SK-MEL-5 (cell line): ENCODE measurements around the gene PREX1. TPM values are rescaled to one million over a fixed set of nuclear protein-coding genes. Genes with fewer than 3 reads are reported as not detected.
A peak's percentile ranks its signal among the peaks of the same experiment; 100 is the strongest.

Source experiments
- DNase-seq: peaks from one replicate; pipeline ENCODE4 v3.0.0-alpha.2; 2016; ENCODE audit warnings: low read depth, low spot score
- in situ Hi-C: cut with HindIII; loops from 2 replicates; pipeline ENCODE4 v1.10.0; 2016; ENCODE audit warnings: low sequenced_read_pairs, high pct_unique_total_duplicates, low pct_unique_long_range_greater_than_20kb
- total RNA-seq: library from RNA; depleted of rRNA; stranded (reverse); fragments of >200 nt; shearing (Covaris generic); gene quantifications from 2 replicates; pipeline ENCODE4 v1.2.3, GENCODE V29; 2014

Gene PREX1
- total RNA-seq, 1 experiment from 2014 or later: 10.0 TPM

- no peak for DNase-seq
- in situ Hi-C loops: no loop called here
These were observed 23.4 kb downstream of the PREX1 start for GRCh38 chr20:48804300-48804980.

- in situ Hi-C loops: no loop called here
- DNase-seq: no peak
These were observed 24.4 kb downstream of the PREX1 start for GRCh38 chr20:48803176-48804053.

- in situ Hi-C loops: no loop called here
- no peak for DNase-seq
These were observed 25.2 kb downstream of the PREX1 start for GRCh38 chr20:48802647-48803046.

- in situ Hi-C loops: no loop called here
- DNase-seq: no peak
These were observed 25.6 kb downstream of the PREX1 start for GRCh38 chr20:48802216-48802615.

GRCh38 chr20:48801197-48801596 is 26.6 kb downstream of the PREX1 start:
- in situ Hi-C loops: no loop called here
- no peak for DNase-seq

GRCh38 chr20:48800177-48800576 is 27.6 kb downstream of the PREX1 start:
- DNase-seq: no peak
- in situ Hi-C loops: no loop called here

GRCh38 chr20:48799328-48800105 is 28.3 kb downstream of the PREX1 start:
- in situ Hi-C loops: no loop called here
- no peak for DNase-seq

GRCh38 chr20:48797850-48798747 is 29.7 kb downstream of the PREX1 start:
- DNase-seq: no peak
- in situ Hi-C loops: no loop called here

GRCh38 chr20:48797275-48797825 is 30.4 kb downstream of the PREX1 start:
- peak; percentile 33 for DNase-seq
- in situ Hi-C loops: no loop called here

GRCh38 chr20:48795732-48796131 is 32.1 kb downstream of the PREX1 start:
- in situ Hi-C loops: no loop called here
- DNase-seq: no peak

GRCh38 chr20:48794816-48795457 is 32.9 kb downstream of the PREX1 start:
- DNase-seq: no peak
- in situ Hi-C loops: no loop called here

GRCh38 chr20:48794360-48794759 is 33.4 kb downstream of the PREX1 start:
- no peak for DNase-seq
- in situ Hi-C loops: no loop called here

GRCh38 chr20:48793776-48794175 is 34.0 kb downstream of the PREX1 start:
- no peak for DNase-seq
- in situ Hi-C loops: no loop called here

- in situ Hi-C loops: no loop called here
- DNase-seq: no peak
These were observed 36.1 kb downstream of the PREX1 start for GRCh38 chr20:48791666-48792071.

- in situ Hi-C loops: no loop called here
- no peak for DNase-seq
These were observed 36.8 kb downstream of the PREX1 start for GRCh38 chr20:48791014-48791413.

- DNase-seq: no peak
- in situ Hi-C loops: no loop called here
These were observed 37.3 kb downstream of the PREX1 start for GRCh38 chr20:48790473-48791003.
